UCSD-AML1 (cell line): ENCODE measurements around the gene COL9A3.

Source experiments
- DNase-seq: peaks from one replicate; lab custom pipeline; 2025; ENCODE audit not compliant: unreplicated experiment; lab: John Stamatoyannopoulos, UW

Gene COL9A3

GRCh38 chr20:62816884-62817873 is at the start of gene COL9A3:
COL9A3 (plus strand) TSS chr20:62817050; CDS start chr20:62817065, 15 bp downstream.
- no peak for DNase-seq

- no peak for DNase-seq
Observed at GRCh38 chr20:62768234-62768546, 48.7 kb upstream of the COL9A3 start.

- DNase-seq = no peak
Observed at GRCh38 chr20:62768551-62769287, 48.1 kb upstream of the COL9A3 start.

- no peak for DNase-seq
Observed at GRCh38 chr20:62769346-62770071, 47.3 kb upstream of the COL9A3 start.

GRCh38 chr20:62770111-62770910 is 46.5 kb upstream of the COL9A3 start:
- DNase-seq = no peak

- DNase-seq = no peak
Observed at GRCh38 chr20:62770916-62771315, 45.9 kb upstream of the COL9A3 start.

- DNase-seq = no peak
Observed at GRCh38 chr20:62771396-62772102, 45.3 kb upstream of the COL9A3 start.

- DNase-seq = no peak
Observed at GRCh38 chr20:62772103-62772611, 44.7 kb upstream of the COL9A3 start.

GRCh38 chr20:62772619-62772989 is 44.2 kb upstream of the COL9A3 start:
- DNase-seq = no peak

GRCh38 chr20:62772990-62773844 is 43.6 kb upstream of the COL9A3 start:
- DNase-seq = no peak

- DNase-seq = no peak
Observed at GRCh38 chr20:62773845-62774714, 42.8 kb upstream of the COL9A3 start.

- DNase-seq = peak; percentile 71
Observed at GRCh38 chr20:62774762-62775161, 42.1 kb upstream of the COL9A3 start.

- DNase-seq = no peak
Observed at GRCh38 chr20:62775206-62775605, 41.6 kb upstream of the COL9A3 start.

- DNase-seq = no peak
Observed at GRCh38 chr20:62776035-62776691, 40.7 kb upstream of the COL9A3 start.

GRCh38 chr20:62776692-62777527 is 39.9 kb upstream of the COL9A3 start:
- DNase-seq = peak; percentile 54

GRCh38 chr20:62777528-62777830 is 39.4 kb upstream of the COL9A3 start:
- no peak for DNase-seq

- no peak for DNase-seq
Observed at GRCh38 chr20:62778058-62778457, 38.8 kb upstream of the COL9A3 start.
